ENCODE data around the gene MS4A4E. TPM values are rescaled to one million over a fixed set of nuclear protein-coding genes. Genes with fewer than 3 reads are reported as not detected.

Gene MS4A4E
- total and polyA plus RNA-seq, 2 donors (not counting 3 experiments of a cell fraction or from before 2014, with no cell fraction given), result not detected

- peak overlapping the region; percentile 17 for H3K4me2 ChIP-seq (ENCODE audit: insufficient read depth, low read length)
- H3K36me3 ChIP-seq (ENCODE audit: control insufficient read depth in 2 of 2, extremely low read depth in 1 of 2, insufficient read depth in 2 of 2, low read length in 2 of 2), result no peaks in the 10 kb centered on the region
- no peaks in the 10 kb centered on the region for H3K9me1 ChIP-seq (replicated peaks; ENCODE audit: control insufficient read depth, extremely low read depth, insufficient read depth, low read length)
- no peak overlapping the region for H2AFZ ChIP-seq (ENCODE audit: low read depth, low read length)
- H3K79me2 ChIP-seq (ENCODE audit: control insufficient read depth, insufficient read depth, low read length), result no peaks in the 10 kb centered on the region
- CTCF ChIA-PET, result interaction anchor here (1.3 to 5.3 kb wide), 3 partner anchors 22 to 80 kb away, joined by 4 to 217 read pairs (median 10); no protein-coding TSS in a partner anchor
- POLR2A ChIA-PET, result no interaction called here
- intact Hi-C loops (cut with micrococcal nuclease), result no loop called here
- dilution Hi-C loops (cut with MboI; ENCODE audit: extremely low pct_ligation_motif_present, low sequenced_read_pairs), result no loop called here
- no peak overlapping the region for H3K4me3 ChIP-seq (replicated peaks in 1 of 3; ENCODE audit: insufficient read depth in 1 of 3, low read depth in 1 of 3, low read length in 3 of 3)
- H3K27me3 ChIP-seq (ENCODE audit: control insufficient read depth in 2 of 2, insufficient read depth in 2 of 2, low read length in 2 of 2), result no peaks in the 10 kb centered on the region
- peaks cover 29% of the 10 kb centered on the region for H3K4me1 ChIP-seq (ENCODE audit: control insufficient read depth, extremely low read depth, insufficient read depth, low read length)
- H4K20me1 ChIP-seq (replicated peaks; ENCODE audit: control insufficient read depth, extremely low read depth, insufficient read depth, low read length), result no peaks in the 10 kb centered on the region
- no peak overlapping the region for H3K9ac ChIP-seq (replicated peaks; ENCODE audit: extremely low read depth, insufficient read depth, low read length)
- no peaks in the 10 kb centered on the region for H3K9me3 ChIP-seq (replicated peaks; ENCODE audit: control insufficient read depth, insufficient read depth, low read length)
- no peak for TF ChIP-seq JUN (IDR thresholded peaks at IDR 0.05; ENCODE audit: borderline replicate concordance, insufficient read depth, insufficient read length, low read depth)
- TF ChIP-seq FOS (IDR thresholded peaks at IDR 0.05; ENCODE audit: borderline replicate concordance, insufficient read depth, low read length), result peak; percentile 41
- FAIRE-seq (no peak), DNase-seq (ENCODE audit: low read depth, low spot score) (peak; percentile 88)
- peak overlapping the region; percentile 8 for H3K27ac ChIP-seq (ENCODE audit: insufficient read depth, low read depth, low read length)
- no TSS peak for BruUV-seq (replicated peaks)
These were observed 70.9 kb downstream of the MS4A4E start for GRCh38 chr11:60172011-60172410.

- peaks cover 43% of the 10 kb centered on the region for H3K4me1 ChIP-seq (ENCODE audit: control insufficient read depth, extremely low read depth, insufficient read depth, low read length)
- H3K9me1 ChIP-seq (replicated peaks; ENCODE audit: control insufficient read depth, extremely low read depth, insufficient read depth, low read length), result no peaks in the 10 kb centered on the region
- H3K79me2 ChIP-seq (ENCODE audit: control insufficient read depth, insufficient read depth, low read length), result no peaks in the 10 kb centered on the region
- no peak overlapping the region for H3K4me3 ChIP-seq (replicated peaks in 1 of 3; ENCODE audit: insufficient read depth in 1 of 3, low read depth in 1 of 3, low read length in 3 of 3)
- dilution Hi-C loops (cut with MboI; ENCODE audit: extremely low pct_ligation_motif_present, low sequenced_read_pairs), result no loop called here
- ChIA-PET CTCF (interaction anchor here (0.8 to 5.3 kb wide), 12 partner anchors 10 to 348 kb away, joined by 3 to 217 read pairs (median 8); partner anchors contain the start of gene MS4A6A), POLR2A (interaction anchor here (1.0 to 2.0 kb wide), 2 partner anchors 10 to 81 kb away, joined by 4 to 17 read pairs; no protein-coding TSS in a partner anchor)
- no peaks in the 10 kb centered on the region for H4K20me1 ChIP-seq (replicated peaks; ENCODE audit: control insufficient read depth, extremely low read depth, insufficient read depth, low read length)
- no peak overlapping the region for H2AFZ ChIP-seq (ENCODE audit: low read depth, low read length)
- DNase-seq (ENCODE audit: low read depth, low spot score), result no peak
- H3K9ac ChIP-seq (replicated peaks; ENCODE audit: extremely low read depth, insufficient read depth, low read length), result no peak overlapping the region
- intact Hi-C loops (cut with micrococcal nuclease), result no loop called here
- TF ChIP-seq POLR2A (IDR thresholded peaks at IDR 0.05; ENCODE audit: low read depth, low read length) (no peak), MYC (IDR thresholded peaks at IDR 0.05; ENCODE audit: low read depth, low read length) (no peak), FOS (IDR thresholded peaks at IDR 0.05; ENCODE audit: borderline replicate concordance, insufficient read depth, low read length) (no peak), JUN (IDR thresholded peaks at IDR 0.05; ENCODE audit: borderline replicate concordance, insufficient read depth, insufficient read length, low read depth) (no peak), POLR2AphosphoS5 (IDR thresholded peaks at IDR 0.05; ENCODE audit: insufficient read depth, low read depth, low read length) (no peak), CTCF (IDR thresholded peaks at IDR 0.05; ENCODE audit: extremely low read depth in 1 of 2, insufficient read depth in 1 of 2, low read depth in 1 of 2, low read length in 2 of 2) (no peak), EZH2 (IDR thresholded peaks at IDR 0.05; ENCODE audit: borderline replicate concordance, low read depth, low read length, severe bottlenecking) (no peak), MAX (IDR thresholded peaks at IDR 0.05; ENCODE audit: insufficient read depth, insufficient read length) (no peak), GATA2 (IDR thresholded peaks at IDR 0.05; ENCODE audit: insufficient read depth, insufficient read length, low read depth, low read length) (no peak)
- no peaks in the 10 kb centered on the region for H3K36me3 ChIP-seq (ENCODE audit: control insufficient read depth in 2 of 2, extremely low read depth in 1 of 2, insufficient read depth in 2 of 2, low read length in 2 of 2)
- BruUV-seq (replicated peaks), result no TSS peak
- H3K27me3 ChIP-seq (ENCODE audit: control insufficient read depth in 2 of 2, insufficient read depth in 2 of 2, low read length in 2 of 2), result no peaks in the 10 kb centered on the region
- H3K4me2 ChIP-seq (ENCODE audit: insufficient read depth, low read length), result no peak overlapping the region
- H3K27ac ChIP-seq (ENCODE audit: insufficient read depth, low read depth, low read length), result peak overlapping the region; percentile 75
- H3K9me3 ChIP-seq (replicated peaks; ENCODE audit: control insufficient read depth, insufficient read depth, low read length), result no peaks in the 10 kb centered on the region
- FAIRE-seq, result no peak
These were observed 72.4 kb downstream of the MS4A4E start for GRCh38 chr11:60170566-60170965.

Measured in endothelial cell of umbilical vein (primary cell).